GM12878 (cell line): ENCODE data around the gene SERPINB4. TPM values are rescaled to one million over a fixed set of nuclear protein-coding genes. Genes with fewer than 3 reads are reported as not detected.

Source experiments
- ATAC-seq: fragments of 200-7000 bp; cut with Tn5 transposase; 3 replicates; pipeline ENCODE4 v1.9.1; 2020; ENCODE audit warnings: mild to moderate bottlenecking, moderate library complexity
- BruUV-seq: library from RNA; stranded (reverse); fragments of 400-500 nt; replicated peaks from 2 replicates; lab custom pipeline; 2021; lab: Mats Ljungman, UMichigan
- CTCF ChIA-PET: fragments of 300-600 bp; sonication (Branson Sonifier 250); formaldehyde crosslinking; extraction: SDS; loops from one replicate; lab custom pipeline; 2021; ENCODE audit warnings: inconsistent platforms; lab: Yijun Ruan, JAX
- POLR2A ChIA-PET: fragments of 350-600 bp; formaldehyde crosslinking; extraction: SDS; loops from one replicate; lab custom pipeline; 2021; ENCODE audit warnings: inconsistent platforms; lab: Charles Lee
- RAD21 ChIA-PET: fragments of 300-600 bp; sonication (Branson Sonifier 250); formaldehyde crosslinking; loops from one replicate; lab custom pipeline; 2023; ENCODE audit warnings: antibody characterized with exemption; ENCODE audit not compliant: unreplicated experiment; lab: Charles Lee
- SMC1A ChIA-PET: fragments of 300-600 bp; sonication (Branson Sonifier 250); formaldehyde crosslinking; loops from one replicate; lab custom pipeline; 2023; ENCODE audit not compliant: unreplicated experiment, uncharacterized antibody; lab: Charles Lee
- DNase-seq: peaks from one replicate; pipeline ENCODE4 v3.0.0-alpha.2; 2011; ENCODE audit warnings: low read depth, low spot score
- FAIRE-seq: peaks from 3 replicates; lab custom pipeline; 2011; peaks lifted over from hg19 to GRCh38; lab: Jason Lieb, UNC
- H2AFZ ChIP-seq: 2 replicates; pipeline ENCODE4 v1.6.0; 2011; ENCODE audit warnings: low read depth, low read length, control low read depth; ENCODE audit not compliant: control insufficient read depth
- H3K27ac ChIP-seq: 2 replicates; pipeline ENCODE4 v1.5.1; 2011; ENCODE audit warnings: control low read depth; ENCODE audit not compliant: control insufficient read depth, insufficient read depth
- H3K27me3 ChIP-seq, 2 experiments: replicated peaks in 1 of 2; 2 replicates each; pipeline versions ENCODE4 v1.6.0 to v1.6.1; 2011; ENCODE audit warnings: low read length in 1 of 2; ENCODE audit not compliant: control insufficient read depth in 2 of 2, insufficient read depth in 2 of 2
- H3K36me3 ChIP-seq, 2 experiments: 2 replicates each; pipeline ENCODE4 v1.5.1; 2011; ENCODE audit warnings: low read length in 1 of 2; ENCODE audit not compliant: control insufficient read depth in 2 of 2, insufficient read depth in 2 of 2
- H3K4me1 ChIP-seq: 2 replicates; pipeline ENCODE4 v1.6.1; 2011; ENCODE audit warnings: mild to moderate bottlenecking, low read length, moderate library complexity, mixed read lengths; ENCODE audit not compliant: control insufficient read depth, insufficient read depth
- H3K4me2 ChIP-seq: 2 replicates; pipeline ENCODE4 v1.6.0; 2011; ENCODE audit warnings: control low read depth; ENCODE audit not compliant: control insufficient read depth, insufficient read depth
- H3K4me3 ChIP-seq: fragments of 200-600 bp; sonication (generic); 2 replicates; pipeline ENCODE4 v1.5.1; 2016
- H3K79me2 ChIP-seq: 2 replicates; pipeline ENCODE4 v1.6.0; 2011; ENCODE audit warnings: low read length; ENCODE audit not compliant: control insufficient read depth, insufficient read depth
- H3K9ac ChIP-seq: 2 replicates; pipeline ENCODE4 v1.8.0; 2011; ENCODE audit warnings: low read length, control low read depth, mixed read lengths; ENCODE audit not compliant: control insufficient read depth, insufficient read depth
- H3K9me3 ChIP-seq: replicated peaks from 3 replicates; pipeline ENCODE4 v1.5.1; 2011; ENCODE audit warnings: mild to moderate bottlenecking, low read length; ENCODE audit not compliant: control insufficient read depth, insufficient read depth
- H4K20me1 ChIP-seq: 2 replicates; pipeline ENCODE4 v1.6.0; 2011; ENCODE audit not compliant: control insufficient read depth, insufficient read depth
- CHD2 ChIP-seq: IDR thresholded peaks from 2 replicates; pipeline ENCODE4 v1.6.1; 2011; ENCODE audit warnings: low read depth, low read length, improper control_type of control experiment, borderline replicate concordance
- DPF2 ChIP-seq: fragments of 450-650 bp; IDR thresholded peaks from 2 replicates; pipeline ENCODE4 v1.6.1; 2017; ENCODE audit warnings: mild to moderate bottlenecking
- EP300 ChIP-seq, 2 experiments: fragments of 150-350 bp in 1 of 2; IDR thresholded peaks; 2 replicates each; pipeline ENCODE4 v1.6.1; 2011 to 2012; ENCODE audit warnings: low read depth in 2 of 2, low read length in 2 of 2, borderline replicate concordance in 1 of 2, improper control_type of control experiment in 1 of 2, inconsistent platforms in 1 of 2; ENCODE audit not compliant: control insufficient read depth in 1 of 2
- IRF5 ChIP-seq: fragments of 450-650 bp; IDR thresholded peaks from 2 replicates; pipeline ENCODE4 v1.6.1; 2017; ENCODE audit warnings: borderline replicate concordance
- JUND ChIP-seq: IDR thresholded peaks from 2 replicates; pipeline ENCODE4 v1.6.1; 2012; ENCODE audit warnings: low read depth, mild to moderate bottlenecking, low read length, improper control_type of control experiment, moderate library complexity
- MEF2B ChIP-seq: fragments of 450-650 bp; IDR thresholded peaks from 2 replicates; pipeline ENCODE4 v1.6.1; 2018; ENCODE audit warnings: mild to moderate bottlenecking, moderate library complexity; ENCODE audit not compliant: partially characterized antibody, poor library complexity, severe bottlenecking
- NKRF ChIP-seq: fragments of 450-650 bp; conservative IDR thresholded peaks from 2 replicates; pipeline ENCODE4 v1.6.1; 2017; ENCODE audit warnings: mild to moderate bottlenecking, moderate library complexity
- PML ChIP-seq: IDR thresholded peaks from 2 replicates; pipeline ENCODE4 v1.6.1; 2012; ENCODE audit warnings: low read length, inconsistent platforms
- RBBP5 ChIP-seq: fragments of 200-600 bp; sonication (generic); conservative IDR thresholded peaks from 2 replicates; pipeline ENCODE4 v1.6.1; 2016
- RELB ChIP-seq: fragments of 450-650 bp; IDR thresholded peaks from 2 replicates; pipeline ENCODE4 v1.6.1; 2017; ENCODE audit warnings: low read depth, mild to moderate bottlenecking, moderate library complexity
- SKIL ChIP-seq: fragments of 450-650 bp; IDR thresholded peaks from 2 replicates; pipeline ENCODE4 v1.6.1; 2017; ENCODE audit warnings: mild to moderate bottlenecking, low read depth, inconsistent platforms; ENCODE audit not compliant: poor library complexity, severe bottlenecking
- SP1 ChIP-seq: IDR thresholded peaks from one replicate; pipeline ENCODE4 v1.6.1; 2011; ENCODE audit warnings: low read depth, low read length
- SUZ12 ChIP-seq: fragments of 200-600 bp; sonication (generic); IDR thresholded peaks from one replicate; pipeline ENCODE4 v1.6.1; 2018; ENCODE audit warnings: antibody characterized with exemption, mild to moderate bottlenecking; ENCODE audit not compliant: unreplicated experiment
- TBL1XR1 ChIP-seq: IDR thresholded peaks from 2 replicates; pipeline ENCODE4 v1.6.1; 2012; ENCODE audit warnings: low read depth, low read length, improper control_type of control experiment
- ZBED1 ChIP-seq: IDR thresholded peaks from 2 replicates; pipeline ENCODE4 v1.6.1; 2016; ENCODE audit warnings: borderline replicate concordance
- ZNF384 ChIP-seq: IDR thresholded peaks from 2 replicates; pipeline ENCODE4 v1.6.1; 2012; ENCODE audit warnings: low read depth, mild to moderate bottlenecking, low read length, improper control_type of control experiment, borderline replicate concordance
- WGBS: methylation state at CpG from one replicate; pipeline ENCODE4 v1.1.6; 2016; ENCODE audit warnings: low lambda C conversion rate; ENCODE audit not compliant: insufficient replicate concordance, insufficient coverage; ENCODE audit errors: missing lambda C conversion rate; 5-methylcytosine and 5-hydroxymethylcytosine counted together
- in situ Hi-C: fragments of 300-500 bp; cut with MboI; formaldehyde crosslinking; loops from 9 replicates; pipeline ENCODE4 v1.14.3; 2018; ENCODE audit warnings: mixed read lengths
- intact Hi-C: fragments of 100-400 bp; cut with micrococcal nuclease; formaldehyde crosslinking; loops from one replicate; pipeline ENCODE4 v1.14.2; 2022; ENCODE audit not compliant: unreplicated experiment
- polyA plus RNA-seq, 11 experiments: library from polyadenylated mRNA; depleted of rRNA in 4 of 11; unstranded in 6 of 11; stranded (reverse) in 5 of 11; fragments of >200 nt; fragmentation: Nextera tagmentation in 4 of 11; fragmentation: Illumina TruSeq in 1 of 11; extraction: Ambion mirVana in 4 of 11; extraction: Trizol in 1 of 11; gene quantifications; 1 replicate in 1 of 11; 2 replicates in 10 of 11; pipeline versions ENCODE4 v1.2.1 to v1.2.3, GENCODE V29; 2011 to 2016; ENCODE audit warnings: inconsistent platforms in 2 of 11, missing spikeins in 2 of 11, low read depth in 1 of 11
- total RNA-seq, 4 experiments: library from RNA; depleted of rRNA in 3 of 4; stranded (reverse); fragments of >200 nt in 3 of 4; fragmentation: Illumina TruSeq in 1 of 4; extraction: Trizol in 1 of 4; gene quantifications; 2 replicates each; pipeline versions ENCODE4 v1.2.1 to v1.2.3, GENCODE V29; 2013 to 2021

The SERPINB4 gene
- total and polyA plus RNA-seq, 10 of the 15 experiments (the other 5 are each of a cell fraction or from before 2014, with no cell fraction given), result not detected

GRCh38 chr18:63596964-63597363, 47.1 kb downstream of the SERPINB4 start (continued):
- TF ChIP-seq SKIL (no peak), SUZ12 (no peak)

GRCh38 chr18:63592471-63592870, 51.6 kb downstream of the SERPINB4 start:
- no peak overlapping the region for H3K27ac ChIP-seq
- ChIA-PET SMC1A (no interaction called here), CTCF (interaction anchor here (1.0 kb wide), 1 partner anchor 76 kb away, joined by 3 read pairs; no protein-coding TSS in a partner anchor), POLR2A (no interaction called here), RAD21 (no interaction called here)
- H2AFZ ChIP-seq, result no peak overlapping the region
- no peaks in the 10 kb centered on the region for H3K9me3 ChIP-seq
- 6% methylated on average over 1 of the region's 1 CpG for WGBS
- H3K4me3 ChIP-seq, result no peak overlapping the region
- no peak for DNase-seq
- intact Hi-C loops (no loop called here), in situ Hi-C loops (no loop called here)
- no TSS peak for BruUV-seq
- no peaks in the 10 kb centered on the region for H3K79me2 ChIP-seq
- ATAC-seq, result no peak
- no peak for FAIRE-seq
- H3K36me3 ChIP-seq, result no peaks in the 10 kb centered on the region
- H3K9ac ChIP-seq, result no peak overlapping the region
- peaks cover 0 to 3% of the 10 kb centered on the region in 2 experiments; a peak in 3 of 4 replicates for H3K27me3 ChIP-seq
- H3K4me1 ChIP-seq, result no peaks in the 10 kb centered on the region
- H4K20me1 ChIP-seq, result no peaks in the 10 kb centered on the region
- H3K4me2 ChIP-seq, result no peak overlapping the region
- TF ChIP-seq ZBED1 (no peak), PML (no peak), ZNF384 (no peak), EP300 (IDR thresholded peaks at IDR 0.05; ENCODE audit: borderline replicate concordance in 1 of 2, control insufficient read depth in 1 of 2, low read depth in 2 of 2, low read length in 2 of 2) (no peak), IRF5 (no peak), SP1 (no peak), MEF2B (no peak), TBL1XR1 (no peak), RBBP5 (no peak), RELB (no peak), DPF2 (no peak), NKRF (no peak), JUND (no peak), CHD2 (no peak)
